H54 (cell line): ENCODE data around the gene EPB41L1.

ENCODE experiments used
- DNase-seq: peaks from one replicate; pipeline ENCODE4 v3.0.0; 2011; ENCODE audit warnings: low spot score, mixed read lengths; ENCODE audit not compliant: insufficient read length
- FAIRE-seq: peaks from 3 replicates; lab custom pipeline; 2011; peaks lifted over from hg19 to GRCh38; lab: Jason Lieb, UNC
- POLR2A ChIP-seq: IDR thresholded peaks from 2 replicates; pipeline ENCODE4 v1.6.1; 2011; ENCODE audit warnings: low read depth, mild to moderate bottlenecking, low read length

The EPB41L1 gene

DNA sequence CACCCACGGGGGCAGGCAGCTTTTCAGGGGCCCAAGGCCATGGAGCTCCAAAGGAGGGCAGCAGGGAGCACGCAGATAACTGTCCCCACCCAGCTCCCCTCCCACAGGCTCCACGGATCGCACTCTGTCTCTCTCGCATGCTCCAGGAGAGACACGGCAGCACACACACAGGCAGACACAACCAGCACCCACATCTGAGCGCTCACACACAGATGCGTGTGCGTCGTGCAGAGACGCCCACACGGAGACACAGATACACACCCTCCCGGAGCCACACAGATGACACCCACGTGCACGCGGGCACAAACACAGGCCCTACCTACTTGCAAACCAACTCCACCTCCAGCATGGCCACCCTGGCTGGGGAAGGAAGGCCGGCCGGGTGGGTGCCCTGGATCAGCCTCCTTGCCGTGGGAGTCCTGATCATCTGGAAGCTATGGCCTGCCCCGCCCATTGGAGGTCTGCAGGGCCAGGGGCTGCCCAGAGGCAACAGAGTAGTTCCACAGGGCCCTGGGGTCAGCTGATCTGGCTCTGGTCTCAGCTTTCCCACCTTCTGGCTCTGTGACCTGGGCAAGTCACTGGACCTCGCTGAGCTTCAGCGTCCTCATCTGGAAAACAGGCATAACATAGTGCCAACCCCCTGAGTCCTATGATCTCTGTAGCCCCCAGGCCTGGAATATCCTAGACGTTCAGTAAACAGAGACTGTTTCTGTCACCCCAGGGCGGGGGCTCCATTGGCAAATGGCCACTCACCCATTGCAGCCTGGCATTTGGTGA is 113.3 kb downstream of the EPB41L1 start:
- DNase-seq (no peak), FAIRE-seq (no peak)
- no peak for TF ChIP-seq POLR2A

DNA sequence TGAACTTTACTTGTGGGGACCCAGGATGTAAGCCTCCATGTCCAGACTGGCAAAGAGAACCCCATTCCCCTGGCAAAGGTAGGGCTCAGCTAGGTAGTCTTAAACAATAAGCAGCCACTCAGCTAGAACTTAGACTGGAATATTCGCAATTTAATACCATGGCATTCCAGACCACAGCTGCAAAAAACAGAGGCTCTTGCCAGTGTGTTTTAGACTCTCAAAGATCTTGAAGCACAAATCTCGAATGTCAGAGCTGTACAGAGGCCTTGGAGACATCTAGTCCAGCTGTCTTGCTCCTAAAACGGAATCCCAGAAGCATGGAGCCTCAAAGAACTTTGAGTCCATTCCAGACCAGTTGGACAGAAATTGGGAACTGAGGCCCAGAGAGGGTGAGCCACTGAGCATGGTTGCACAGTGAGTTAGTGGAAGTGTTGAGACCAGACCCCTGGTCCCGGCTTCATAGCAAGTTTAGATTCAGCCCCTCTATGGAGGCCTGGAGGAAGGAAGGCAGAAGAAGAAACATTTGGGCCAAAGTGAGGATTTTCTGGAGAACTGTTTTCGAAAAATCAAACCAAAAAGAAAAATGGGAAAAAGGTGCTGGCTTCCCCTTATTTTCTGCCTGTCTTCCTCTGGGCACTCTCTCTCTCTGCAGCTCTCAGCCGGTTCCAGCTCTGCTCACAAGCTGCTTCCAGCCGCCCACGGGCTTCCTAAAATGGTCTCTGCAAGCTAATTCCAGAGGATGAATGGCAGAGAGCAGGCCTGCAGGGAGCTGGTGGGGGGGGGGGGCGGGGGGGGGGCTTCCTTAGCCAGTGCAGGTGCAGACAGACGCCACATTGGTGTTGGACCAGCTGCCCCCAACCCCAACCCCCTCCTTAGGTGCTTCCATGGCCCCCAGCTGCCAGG is 114.2 kb downstream of the EPB41L1 start:
- FAIRE-seq (no peak), DNase-seq (no peak)
- TF ChIP-seq POLR2A = no peak

DNA sequence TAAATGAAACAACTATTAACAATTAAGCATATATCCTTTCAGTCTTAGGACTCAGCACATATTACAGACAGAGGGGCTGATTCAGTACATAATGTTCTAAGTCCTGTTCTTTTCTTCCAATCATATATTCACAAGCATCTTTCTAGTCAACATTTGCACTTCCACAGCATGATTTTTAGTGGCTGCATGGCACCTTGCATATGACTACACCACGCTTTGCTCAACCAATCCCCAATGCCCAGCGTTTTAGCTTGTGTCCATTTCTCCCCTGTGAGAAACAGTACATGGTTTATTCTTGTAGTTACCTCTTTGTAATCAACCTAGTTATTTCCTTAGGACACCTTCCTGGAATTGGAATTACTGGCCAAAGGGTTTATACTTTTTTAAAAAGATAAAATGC is 115.0 kb downstream of the EPB41L1 start:
- FAIRE-seq = no peak
- TF ChIP-seq POLR2A = no peak
- no peak for DNase-seq

DNA sequence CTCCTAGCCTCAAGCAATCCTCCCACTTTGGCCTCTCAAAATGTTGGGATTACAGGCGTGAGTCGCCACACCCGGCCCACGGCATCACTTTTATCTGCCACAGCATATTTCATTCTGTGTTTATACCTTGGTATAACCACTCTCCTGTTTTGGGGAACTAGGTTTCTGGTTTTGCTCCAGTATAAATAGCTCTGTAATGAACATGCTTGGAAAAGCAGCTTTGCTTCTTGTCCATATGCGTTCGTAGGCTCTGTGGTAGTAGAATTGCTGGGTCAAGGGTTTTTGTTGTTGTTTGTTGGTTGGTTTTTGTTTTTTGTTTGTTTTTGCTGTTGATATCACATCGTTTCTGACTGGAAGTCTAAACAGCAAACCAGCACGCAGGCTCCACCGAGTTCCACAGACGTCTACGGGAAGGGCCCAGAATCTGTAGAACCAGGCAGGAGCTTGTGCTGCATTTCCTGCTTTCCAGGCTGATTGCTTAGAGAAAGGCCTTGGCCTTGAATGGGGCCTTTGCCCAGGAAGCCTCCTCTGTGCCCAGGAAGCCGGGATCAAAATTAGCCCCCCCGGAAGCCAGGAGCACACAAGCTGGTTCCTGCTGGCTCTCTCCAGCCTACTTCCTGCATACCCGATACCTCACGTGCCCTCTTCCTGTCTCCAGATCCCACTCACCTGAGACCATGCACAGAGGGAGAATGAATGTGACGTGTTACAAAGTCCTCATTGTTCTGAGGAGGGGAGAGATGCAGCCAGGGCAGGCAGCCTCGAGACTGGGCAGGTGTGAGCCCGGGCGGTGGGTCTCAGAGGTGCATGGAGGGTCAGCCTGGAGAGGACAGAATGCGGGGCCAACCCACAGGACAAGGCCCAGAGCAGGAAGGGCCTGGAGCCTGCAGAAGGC is 116.5 kb downstream of the EPB41L1 start:
- TF ChIP-seq POLR2A = no peak
- FAIRE-seq (no peak), DNase-seq (no peak)

DNA sequence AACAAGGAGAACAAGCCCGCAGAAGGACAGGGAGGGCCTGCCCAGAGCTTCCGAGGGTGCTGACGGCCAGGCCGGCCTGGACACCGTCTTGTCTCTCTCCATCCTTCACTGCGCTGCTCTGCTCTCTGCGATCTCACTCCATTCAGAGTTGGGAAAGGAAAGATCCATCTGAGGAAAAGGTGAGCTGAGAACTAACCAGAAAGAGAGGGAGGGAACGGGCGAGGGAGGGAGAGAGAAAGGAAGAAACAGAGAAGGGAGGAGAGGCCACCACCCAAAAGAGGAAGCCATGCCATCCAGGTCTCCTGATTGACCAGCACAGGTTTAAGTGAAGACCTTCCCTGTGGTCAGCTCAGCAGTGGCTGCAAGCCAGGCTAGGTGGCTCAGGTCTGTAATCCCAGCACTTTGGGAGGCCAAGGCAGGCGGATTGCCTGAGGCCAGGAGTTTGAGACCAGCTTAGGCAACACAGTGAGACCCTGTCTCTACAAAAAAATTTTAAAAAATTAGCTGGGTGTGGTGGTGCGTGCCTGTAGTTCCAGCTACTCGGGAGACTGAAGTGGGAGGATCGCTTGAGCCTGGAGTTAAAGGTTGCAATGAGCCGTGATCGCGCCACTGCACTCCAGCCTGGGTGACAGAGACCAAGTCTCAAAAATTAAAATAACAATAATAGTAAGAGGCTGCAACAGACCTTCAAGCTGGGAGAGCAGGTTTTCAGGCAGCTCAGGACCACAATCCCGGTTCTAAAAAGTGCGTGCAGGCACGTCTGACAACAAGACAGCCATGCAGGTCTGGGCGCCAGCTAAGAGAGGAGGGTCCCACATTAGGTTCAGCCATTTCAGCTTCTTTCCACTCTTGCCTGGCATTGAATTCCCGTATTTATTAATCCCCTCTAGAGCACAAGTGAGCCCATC is 117.4 kb downstream of the EPB41L1 start:
- no peak for TF ChIP-seq POLR2A
- FAIRE-seq (no peak), DNase-seq (no peak)

DNA sequence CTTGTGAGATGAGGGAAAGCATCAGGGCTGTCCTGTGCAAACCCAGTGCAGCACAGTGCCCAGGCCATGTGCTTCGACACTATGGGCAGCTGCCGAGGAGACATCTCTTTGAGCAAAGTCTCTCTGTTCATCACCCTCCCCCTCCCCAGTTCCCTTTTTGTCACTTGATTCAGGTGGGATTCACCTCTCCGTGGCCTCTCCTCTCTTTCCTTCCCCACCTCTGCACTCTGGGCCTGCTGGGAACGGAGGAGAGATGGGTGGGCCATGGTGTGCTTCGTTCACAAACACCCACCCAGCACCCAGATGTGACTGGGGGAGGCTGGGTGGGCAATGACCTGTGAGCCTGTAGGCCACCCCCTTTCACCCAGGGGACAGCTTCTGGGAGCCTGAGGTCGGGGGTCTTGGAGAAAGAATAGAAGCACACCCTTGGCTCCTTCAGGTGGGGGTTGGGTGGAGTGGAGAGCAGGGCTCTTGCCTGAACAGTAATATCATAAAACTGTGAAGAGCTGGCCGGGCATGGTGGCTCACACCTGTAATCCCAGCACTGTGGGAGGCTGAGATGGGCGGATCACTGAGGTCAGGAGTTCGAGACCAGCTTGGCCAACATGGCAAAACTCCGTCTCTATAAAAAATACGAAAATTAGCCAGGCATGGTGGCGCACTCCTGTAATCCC is 118.1 kb downstream of the EPB41L1 start:
- no peak for TF ChIP-seq POLR2A
- FAIRE-seq (no peak), DNase-seq (no peak)

DNA sequence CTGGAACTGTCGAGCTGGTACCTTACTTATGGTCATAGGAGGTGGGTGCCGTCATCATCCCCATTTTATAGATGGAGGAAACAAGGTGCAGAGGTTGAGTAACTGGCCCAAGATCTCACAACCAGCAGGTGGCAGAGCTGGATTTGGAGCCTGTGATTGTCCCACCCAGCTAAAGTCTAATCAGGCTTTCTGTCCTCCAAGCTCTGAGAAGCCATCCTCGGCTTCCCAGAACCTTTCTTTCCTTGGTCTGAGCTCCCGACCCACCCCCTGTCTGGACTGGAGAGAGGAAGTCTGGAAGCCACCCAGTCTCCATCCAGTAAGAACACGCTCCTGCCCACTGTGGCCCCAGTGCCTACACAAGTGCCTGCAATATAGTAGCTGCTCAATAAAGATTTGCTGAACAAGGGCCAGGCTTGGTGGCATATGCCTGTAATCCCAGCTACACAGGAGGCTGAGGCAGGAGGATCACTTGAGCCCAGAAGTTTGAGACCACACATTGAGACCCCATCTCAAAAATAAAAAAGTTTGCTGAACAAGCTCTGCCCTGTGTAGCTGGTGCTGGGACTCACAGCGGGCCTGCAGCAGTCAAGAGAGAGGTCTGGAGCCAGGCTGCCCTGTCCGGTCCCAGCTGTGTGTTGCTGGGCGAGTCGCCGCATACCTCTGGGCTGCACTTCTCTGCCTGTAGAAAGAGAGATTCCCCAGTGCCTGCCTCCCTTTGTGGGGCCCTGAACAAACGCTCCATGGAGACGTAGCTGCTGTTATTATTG is 119.1 kb downstream of the EPB41L1 start:
- no peak for FAIRE-seq

DNA sequence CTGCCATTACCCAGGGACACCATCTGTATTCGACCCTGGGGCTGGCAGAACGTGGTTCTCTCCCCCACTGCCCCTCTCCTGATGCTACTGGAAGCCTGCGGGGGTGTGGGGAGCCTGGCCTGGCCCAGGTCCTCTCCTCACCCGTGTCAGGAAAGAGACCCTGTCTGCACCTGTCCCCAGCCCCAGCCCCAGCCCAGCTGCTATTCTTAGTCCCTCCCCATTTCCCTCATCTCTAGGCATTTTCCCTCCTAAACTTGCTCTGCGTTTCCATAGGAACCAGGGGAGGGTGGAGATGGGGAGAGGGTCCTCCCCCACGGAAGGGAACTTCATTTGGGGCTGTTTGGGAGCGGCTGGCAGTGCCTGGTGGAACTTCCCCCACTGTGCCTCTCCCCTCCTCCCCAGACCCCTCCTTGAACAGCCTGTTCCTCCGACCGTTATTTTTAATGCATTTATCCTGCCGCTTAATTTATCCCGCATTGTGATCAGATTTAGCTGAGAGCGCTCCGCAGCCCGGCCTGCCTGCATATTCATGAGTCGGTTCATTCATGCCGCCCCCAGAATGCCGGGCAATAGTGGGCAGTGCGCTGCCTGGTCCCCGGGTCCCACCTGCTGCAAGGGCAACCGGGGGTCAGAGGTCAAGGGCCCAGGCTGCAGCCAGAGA is 119.8 kb downstream of the EPB41L1 start:
- no peak for TF ChIP-seq POLR2A
- DNase-seq = no peak
- no peak for FAIRE-seq

More for the DNA sequence above, 119.1 kb downstream of the EPB41L1 start:
- DNase-seq = no peak
- TF ChIP-seq POLR2A = no peak

DNA sequence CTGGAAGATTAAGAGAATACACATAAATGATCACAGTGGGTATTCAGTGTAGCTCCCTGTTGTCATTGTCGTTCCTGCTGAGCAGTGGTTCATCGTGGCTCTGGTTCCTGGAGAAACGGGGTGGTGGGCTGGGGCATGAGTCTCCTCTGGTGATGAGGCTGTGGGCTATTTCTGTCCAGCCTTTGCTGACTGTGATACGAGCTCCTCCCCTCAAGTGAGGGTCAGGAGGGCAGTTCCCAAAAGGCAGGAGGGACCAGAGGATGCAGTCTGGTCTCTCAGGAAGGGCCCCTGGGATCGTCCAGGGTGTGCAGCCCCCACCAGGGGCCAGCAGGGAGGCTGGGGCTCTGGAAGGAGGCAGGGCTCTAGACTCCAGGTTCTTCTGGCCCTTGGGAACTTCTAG is 120.5 kb downstream of the EPB41L1 start:
- no peak for FAIRE-seq
- no peak for DNase-seq
- no peak for TF ChIP-seq POLR2A

DNA sequence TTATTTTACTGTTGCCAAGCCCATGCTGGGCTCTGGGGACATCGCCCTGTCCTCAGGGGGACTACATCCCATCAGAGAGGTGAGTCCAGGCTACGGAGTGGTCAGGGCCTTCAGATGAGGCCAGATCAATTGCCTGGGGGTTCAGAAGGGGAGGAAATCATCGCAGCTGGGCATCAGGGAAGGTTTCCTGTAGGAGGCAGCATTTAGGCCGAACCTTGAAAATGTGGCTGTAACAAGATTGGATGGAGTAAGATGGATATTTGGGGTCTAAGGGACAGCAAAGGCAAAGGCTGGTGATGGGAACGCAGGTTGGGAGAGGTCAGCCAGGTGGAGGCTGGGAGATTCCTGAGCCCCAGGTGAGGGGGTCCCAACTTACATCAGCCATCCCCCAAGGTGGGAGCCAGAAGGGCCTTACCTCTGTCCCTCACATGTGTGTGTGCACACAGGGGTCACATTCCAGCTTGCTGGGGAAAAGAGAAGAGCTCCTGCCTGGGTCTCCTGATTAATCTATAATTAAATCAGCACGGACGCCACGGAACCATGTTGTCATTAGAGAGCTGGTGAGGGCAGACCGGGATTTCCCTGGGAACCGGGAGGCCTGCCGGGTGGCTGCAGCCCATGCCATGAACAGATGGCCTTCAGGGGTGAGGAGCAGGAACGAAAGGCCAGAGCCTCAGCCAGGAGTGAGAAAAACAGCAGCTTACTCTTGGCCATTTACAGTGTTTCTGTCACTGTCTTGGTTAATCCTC is 121.1 kb downstream of the EPB41L1 start:
- FAIRE-seq = no peak
- TF ChIP-seq POLR2A = no peak
- DNase-seq = no peak
